Liver (tissue), 9 donors: ENCODE measurements around the gene P2RY8. TPM values are rescaled to one million over a fixed set of nuclear protein-coding genes. Genes with fewer than 3 reads are reported as not detected.

ENCODE experiments used
- DNase-seq: peaks from one replicate; pipeline ENCODE4 v3.0.0-alpha.2; 2017; ENCODE audit warnings: low spot score
- H3K27ac ChIP-seq, 2 donors: one replicate each; pipeline ENCODE4 v1.7.0; 2013; ENCODE audit warnings: inconsistent platforms in 2 of 2, low read length in 2 of 2, control low read depth in 1 of 2, low read depth in 1 of 2, mild to moderate bottlenecking in 1 of 2
- H3K27me3 ChIP-seq, 4 donors: one replicate each; pipeline versions ENCODE4 v1.6.1 to v1.7.0; 2013; ENCODE audit warnings: low read length in 3 of 4, inconsistent platforms in 1 of 4, mild to moderate bottlenecking in 1 of 4, moderate library complexity in 1 of 4; ENCODE audit not compliant: control insufficient read depth in 4 of 4, insufficient read depth in 4 of 4
- H3K36me3 ChIP-seq, 4 donors: one replicate each; pipeline versions ENCODE4 v1.6.1 to v1.7.0; 2013; ENCODE audit warnings: low read length in 3 of 4, mild to moderate bottlenecking in 3 of 4, low read depth in 1 of 4, moderate library complexity in 1 of 4; ENCODE audit not compliant: control insufficient read depth in 4 of 4, insufficient read depth in 3 of 4
- H3K4me1 ChIP-seq, 4 donors: one replicate each; pipeline versions ENCODE4 v1.6.1 to v1.7.0; 2013; ENCODE audit warnings: low read length in 3 of 4, mild to moderate bottlenecking in 3 of 4, moderate library complexity in 1 of 4; ENCODE audit not compliant: control insufficient read depth in 4 of 4, insufficient read depth in 4 of 4
- H3K4me3 ChIP-seq, 3 donors: one replicate each; pipeline versions ENCODE4 v1.6.1 to v1.7.0; 2013; ENCODE audit warnings: low read length in 3 of 3, control low read depth in 1 of 3, low read depth in 1 of 3, mild to moderate bottlenecking in 1 of 3
- H3K9ac ChIP-seq, 2 donors: one replicate each; pipeline ENCODE4 v1.7.0; 2013; ENCODE audit warnings: low read length in 2 of 2, mild to moderate bottlenecking in 2 of 2, moderate library complexity in 2 of 2, control low read depth in 1 of 2, low read depth in 1 of 2
- H3K9me3 ChIP-seq, 4 donors: one replicate each; pipeline versions ENCODE4 v1.6.1 to v1.7.0; 2013; ENCODE audit warnings: low read length in 3 of 4; ENCODE audit not compliant: control insufficient read depth in 4 of 4
- CTCF ChIP-seq: fragments of 150-350 bp; IDR thresholded peaks from 2 replicates; pipeline ENCODE4 v1.5.1; 2017; ENCODE audit warnings: improper control_type of control experiment, low read depth, low read length; ENCODE audit not compliant: missing input control
- EGR1 ChIP-seq, 2 donors: IDR thresholded peaks; 2 replicates each; pipeline ENCODE4 v1.6.1; 2016 to 2018; ENCODE audit warnings: antibody characterized with exemption in 2 of 2, low read depth in 2 of 2
- FOXA1 ChIP-seq: IDR thresholded peaks from 2 replicates; pipeline ENCODE4 v1.6.1; 2016; ENCODE audit warnings: antibody characterized with exemption
- FOXA2 ChIP-seq: IDR thresholded peaks from 2 replicates; pipeline ENCODE4 v1.6.1; 2016; ENCODE audit warnings: antibody characterized with exemption
- GABPA ChIP-seq, 2 donors: IDR thresholded peaks in 1 of 2; conservative IDR thresholded peaks in 1 of 2; 2 replicates each; pipeline ENCODE4 v1.6.1; 2016; ENCODE audit warnings: antibody characterized with exemption in 2 of 2, mild to moderate bottlenecking in 1 of 2, moderate library complexity in 1 of 2
- HNF4G ChIP-seq: IDR thresholded peaks from 2 replicates; pipeline ENCODE4 v1.6.1; 2016; ENCODE audit warnings: antibody characterized with exemption
- JUND ChIP-seq, 2 donors: IDR thresholded peaks; 2 replicates each; pipeline ENCODE4 v1.6.1; 2016; ENCODE audit warnings: antibody characterized with exemption in 2 of 2
- MAX ChIP-seq: IDR thresholded peaks from 2 replicates; pipeline ENCODE4 v1.6.1; 2016; ENCODE audit warnings: antibody characterized with exemption
- NR2F2 ChIP-seq: IDR thresholded peaks from 2 replicates; pipeline ENCODE4 v1.6.1; 2016; ENCODE audit warnings: antibody characterized with exemption
- RAD21 ChIP-seq, 2 donors: IDR thresholded peaks; 2 replicates each; pipeline ENCODE4 v1.6.1; 2016; ENCODE audit warnings: antibody characterized with exemption in 2 of 2, mild to moderate bottlenecking in 2 of 2
- REST ChIP-seq: IDR thresholded peaks from 2 replicates; pipeline ENCODE4 v1.6.1; 2016; ENCODE audit warnings: antibody characterized with exemption, mild to moderate bottlenecking
- RXRA ChIP-seq, 2 donors: IDR thresholded peaks; 2 replicates each; pipeline ENCODE4 v1.6.1; 2017 to 2018; ENCODE audit warnings: antibody characterized with exemption in 2 of 2, mild to moderate bottlenecking in 1 of 2
- WGBS: extraction: QIAGEN DNeasy Blood & Tissue Kit; methylation state at CpG from one replicate; pipeline ENCODE4 v1.1.7; 2013; 5-methylcytosine and 5-hydroxymethylcytosine counted together
- polyA plus RNA-seq, 2 donors: library from polyadenylated mRNA; stranded (reverse) in 1 of 2; unstranded in 1 of 2; fragments of 200-250 nt in 1 of 2; fragments of >200 nt in 1 of 2; fragmentation: Nextera tagmentation in 1 of 2; extraction: Ambion mirVana in 1 of 2; gene quantifications; one replicate each; pipeline versions ENCODE4 v1.2.1 to v1.2.3, GENCODE V29; 2013 to 2015
- total RNA-seq, 2 donors: library from RNA; depleted of rRNA; stranded (reverse); fragments of >200 nt; gene quantifications; one replicate each; pipeline ENCODE4 v1.2.3, GENCODE V29; 2014
- TF ChIP-seq, protein P1 (sequence below): IDR thresholded peaks from 2 replicates; pipeline ENCODE4 v1.6.1; 2016; ENCODE audit warnings: antibody characterized with exemption
- TF ChIP-seq, protein P2 (sequence below): IDR thresholded peaks from 2 replicates; pipeline ENCODE4 v1.6.1; 2016; ENCODE audit warnings: antibody characterized with exemption
- donor health status: healthy.
- donor health status: healthy.
- donor health status: healthy.
- donor health status: healthy.
- donor health status: healthy.

The P2RY8 gene
- total and polyA plus RNA-seq, 4 donors: 0.24 to 4.4 (median 0.59) TPM

GRCh38 chrX:1476682-1477081 is 60.3 kb downstream of the P2RY8 start (continued):
- TF ChIP-seq RXRA (IDR thresholded peaks at IDR 0.05) (no peak), NR2F2 (no peak), FOXA1 (no peak), EGR1 (IDR thresholded peaks at IDR 0.05; ENCODE audit: low read depth in 2 of 2) (no peak), GABPA (IDR thresholded peaks at IDR 0.05 in 1 of 2, conservative IDR thresholded peaks at IDR 0.05 in 1 of 2) (no peak)

DNA sequence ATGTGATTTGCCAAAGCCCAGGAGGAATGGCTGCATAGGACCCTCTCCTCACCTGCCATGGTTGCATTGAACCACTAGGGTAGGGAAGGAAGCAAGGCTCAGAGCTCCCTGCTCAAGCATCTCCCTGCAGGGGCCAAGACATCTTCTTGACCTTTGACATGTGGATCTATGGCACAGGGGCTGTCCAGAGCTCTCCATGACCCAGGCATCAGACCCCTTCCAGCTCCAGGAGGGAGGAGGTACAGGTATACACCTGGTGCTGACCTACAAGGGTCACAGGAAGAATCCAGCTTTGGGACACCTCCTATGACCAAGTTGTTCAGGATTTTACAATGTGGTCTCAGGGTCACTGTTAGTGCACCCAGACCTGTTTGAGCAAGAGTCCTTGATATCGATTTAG is 61.1 kb downstream of the P2RY8 start:
- no peaks in the 10 kb centered on the region for H3K36me3 ChIP-seq
- H3K27ac ChIP-seq: no peak overlapping the region
- H3K4me1 ChIP-seq: no peaks in the 10 kb centered on the region
- peaks cover 0 to 2% (median 0%) of the 10 kb centered on the region in 4 donors for H3K9me3 ChIP-seq
- no peak overlapping the region for H3K4me3 ChIP-seq
- no peak for TF ChIP-seq FOXA1
- TF ChIP-seq CTCF: no peak
- no peak for TF ChIP-seq RAD21 (IDR thresholded peaks at IDR 0.05)
- TF ChIP-seq FOXA2: no peak
- no peak for TF ChIP-seq MAX
- TF ChIP-seq NR2F2: no peak
- TF ChIP-seq HNF4G: no peak
- no peak for TF ChIP-seq EGR1 (IDR thresholded peaks at IDR 0.05; ENCODE audit: low read depth in 2 of 2)
- TF ChIP-seq, protein P1, sequence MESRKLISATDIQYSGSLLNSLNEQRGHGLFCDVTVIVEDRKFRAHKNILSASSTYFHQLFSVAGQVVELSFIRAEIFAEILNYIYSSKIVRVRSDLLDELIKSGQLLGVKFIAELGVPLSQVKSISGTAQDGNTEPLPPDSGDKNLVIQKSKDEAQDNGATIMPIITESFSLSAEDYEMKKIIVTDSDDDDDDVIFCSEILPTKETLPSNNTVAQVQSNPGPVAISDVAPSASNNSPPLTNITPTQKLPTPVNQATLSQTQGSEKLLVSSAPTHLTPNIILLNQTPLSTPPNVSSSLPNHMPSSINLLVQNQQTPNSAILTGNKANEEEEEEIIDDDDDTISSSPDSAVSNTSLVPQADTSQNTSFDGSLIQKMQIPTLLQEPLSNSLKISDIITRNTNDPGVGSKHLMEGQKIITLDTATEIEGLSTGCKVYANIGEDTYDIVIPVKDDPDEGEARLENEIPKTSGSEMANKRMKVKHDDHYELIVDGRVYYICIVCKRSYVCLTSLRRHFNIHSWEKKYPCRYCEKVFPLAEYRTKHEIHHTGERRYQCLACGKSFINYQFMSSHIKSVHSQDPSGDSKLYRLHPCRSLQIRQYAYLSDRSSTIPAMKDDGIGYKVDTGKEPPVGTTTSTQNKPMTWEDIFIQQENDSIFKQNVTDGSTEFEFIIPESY: no peak
- TF ChIP-seq, protein P2, sequence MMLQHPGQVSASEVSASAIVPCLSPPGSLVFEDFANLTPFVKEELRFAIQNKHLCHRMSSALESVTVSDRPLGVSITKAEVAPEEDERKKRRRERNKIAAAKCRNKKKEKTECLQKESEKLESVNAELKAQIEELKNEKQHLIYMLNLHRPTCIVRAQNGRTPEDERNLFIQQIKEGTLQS: no peak
- no peak for TF ChIP-seq JUND (IDR thresholded peaks at IDR 0.05)
- no peak for TF ChIP-seq REST
- TF ChIP-seq GABPA (IDR thresholded peaks at IDR 0.05 in 1 of 2, conservative IDR thresholded peaks at IDR 0.05 in 1 of 2): no peak
- TF ChIP-seq RXRA (IDR thresholded peaks at IDR 0.05): no peak
- WGBS: 96% methylated on average over 1 of the region's 1 CpG
- H3K9ac ChIP-seq: no peak overlapping the region
- DNase-seq: no peak
- no peaks in the 10 kb centered on the region for H3K27me3 ChIP-seq
